NCI-H1436 treated with DMSO at 0.1 percent for 48 hours (cell line): ENCODE data around the gene KIF25.

Source experiments
- DNase-seq: peaks from one replicate; lab custom pipeline; 2025; lab: John Stamatoyannopoulos, UW

Gene KIF25

DNA sequence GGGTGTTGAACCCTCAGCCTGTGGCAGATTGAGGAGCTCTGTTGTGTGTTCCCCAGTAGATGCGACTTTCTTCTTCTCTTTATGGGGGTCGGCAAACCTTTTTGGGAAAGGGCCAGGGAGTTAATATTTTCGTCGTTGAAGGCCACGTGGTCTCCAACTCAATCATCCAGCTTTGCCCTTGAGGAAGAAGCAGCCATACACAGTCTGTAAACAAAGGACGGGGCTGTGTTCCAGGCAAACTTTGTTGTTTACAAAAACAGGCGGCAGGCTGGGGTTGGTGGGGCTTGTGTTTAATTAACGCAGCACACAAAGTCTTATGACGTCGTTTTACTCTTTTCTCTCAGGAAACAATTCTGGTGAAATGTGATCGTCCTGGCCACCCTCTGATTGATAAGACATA is 20.2 kb downstream of the KIF25 start:
- no peak for DNase-seq

DNA sequence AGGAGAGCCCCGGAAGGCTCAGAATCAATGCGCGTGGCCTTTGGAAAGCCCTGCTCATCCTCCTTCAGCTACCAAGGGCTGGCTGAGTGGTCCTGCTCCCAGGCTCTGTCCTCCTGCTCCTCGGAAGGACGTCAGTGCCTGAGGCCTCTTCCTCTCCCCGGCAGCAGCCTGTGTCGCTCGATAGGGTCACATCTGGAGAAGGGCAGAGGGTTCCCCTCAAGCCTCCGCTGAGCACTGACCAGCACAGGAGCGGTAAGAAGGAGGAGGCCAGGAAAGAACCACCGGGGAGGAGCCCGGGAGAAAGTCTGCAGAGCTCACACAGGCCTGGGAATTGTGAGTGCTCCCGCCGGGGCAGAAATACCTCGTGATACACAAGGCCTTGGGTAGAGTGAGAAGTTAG is 21.2 kb downstream of the KIF25 start:
- no peak for DNase-seq

DNA sequence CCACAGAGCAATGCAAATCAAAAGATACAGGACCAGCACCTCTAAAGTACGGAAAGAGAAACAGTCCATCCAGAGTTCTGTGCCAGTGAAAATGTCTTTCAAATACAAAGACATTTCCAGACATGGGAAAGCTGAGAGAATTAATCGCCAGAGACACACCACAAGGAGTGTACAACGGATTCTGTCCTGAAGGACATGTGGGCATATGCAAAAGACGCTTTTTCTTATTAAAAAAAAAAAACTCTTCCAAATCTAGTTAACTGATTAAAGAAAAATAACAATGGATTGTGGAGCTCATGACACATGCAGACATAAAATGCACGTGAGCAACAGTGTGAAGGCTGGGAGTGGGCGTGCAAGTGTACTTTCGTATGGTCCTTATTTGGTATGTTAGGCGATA is 22.8 kb downstream of the KIF25 start:
- no peak for DNase-seq

DNA sequence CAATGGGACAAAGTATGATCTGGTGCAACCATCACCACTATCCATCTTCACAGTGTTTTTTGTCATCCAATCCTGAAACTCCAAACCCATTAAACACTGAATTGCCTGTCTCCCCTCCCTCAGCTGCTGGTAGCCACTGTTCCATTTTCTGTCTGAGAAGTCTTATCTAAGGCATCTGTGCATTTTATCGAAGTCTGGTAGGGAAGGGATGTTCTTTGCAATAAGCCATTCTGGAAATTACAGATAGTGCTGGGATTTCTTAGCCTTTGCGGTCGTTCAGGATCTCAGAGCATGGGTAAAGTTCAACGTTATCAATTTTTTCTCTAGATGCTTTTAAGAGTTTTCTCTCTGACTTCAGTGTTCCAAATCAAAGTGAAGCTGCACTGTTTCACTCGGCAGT is 24.1 kb downstream of the KIF25 start:
- no peak for DNase-seq

DNA sequence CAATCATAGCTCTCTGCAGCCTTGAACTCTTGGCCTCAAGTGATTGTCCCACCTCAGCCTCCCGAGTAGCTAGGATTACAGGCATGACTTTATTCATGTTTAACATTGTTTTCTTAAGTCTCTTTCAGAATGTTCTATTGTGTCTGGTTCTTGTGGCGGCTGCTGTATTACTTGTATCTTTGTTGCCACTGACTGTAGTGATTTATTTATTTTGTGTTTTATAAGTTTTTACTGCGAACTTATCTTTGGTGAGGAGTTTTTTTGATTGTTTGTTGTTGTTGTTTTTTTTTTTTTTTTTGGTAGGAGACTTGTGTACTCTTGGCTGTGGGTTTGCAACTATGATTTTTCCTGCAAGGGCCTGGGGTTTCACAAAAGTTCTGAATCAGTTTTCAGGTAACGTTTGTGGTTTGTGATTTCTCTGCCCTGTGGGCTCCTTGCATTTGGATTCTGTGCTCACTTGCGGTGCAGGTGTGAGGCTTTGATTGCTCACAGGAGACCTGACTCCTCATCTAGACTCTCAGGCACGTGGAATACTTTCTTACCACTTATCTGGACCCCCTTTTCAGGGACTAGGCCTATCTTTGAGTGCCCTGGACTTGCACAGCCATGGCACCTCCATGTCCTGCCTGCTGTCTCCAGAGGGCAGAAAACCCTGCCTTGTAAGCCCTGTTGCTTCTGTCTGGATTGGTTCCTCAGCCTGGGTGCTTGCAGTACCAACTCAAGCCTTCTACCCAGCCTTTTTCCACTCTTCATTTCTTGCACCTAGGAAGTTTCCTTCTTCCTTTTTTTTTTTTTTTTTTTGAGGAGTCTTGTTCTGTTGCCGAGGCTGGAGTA is 25.2 kb downstream of the KIF25 start:
- DNase-seq: no peak

DNA sequence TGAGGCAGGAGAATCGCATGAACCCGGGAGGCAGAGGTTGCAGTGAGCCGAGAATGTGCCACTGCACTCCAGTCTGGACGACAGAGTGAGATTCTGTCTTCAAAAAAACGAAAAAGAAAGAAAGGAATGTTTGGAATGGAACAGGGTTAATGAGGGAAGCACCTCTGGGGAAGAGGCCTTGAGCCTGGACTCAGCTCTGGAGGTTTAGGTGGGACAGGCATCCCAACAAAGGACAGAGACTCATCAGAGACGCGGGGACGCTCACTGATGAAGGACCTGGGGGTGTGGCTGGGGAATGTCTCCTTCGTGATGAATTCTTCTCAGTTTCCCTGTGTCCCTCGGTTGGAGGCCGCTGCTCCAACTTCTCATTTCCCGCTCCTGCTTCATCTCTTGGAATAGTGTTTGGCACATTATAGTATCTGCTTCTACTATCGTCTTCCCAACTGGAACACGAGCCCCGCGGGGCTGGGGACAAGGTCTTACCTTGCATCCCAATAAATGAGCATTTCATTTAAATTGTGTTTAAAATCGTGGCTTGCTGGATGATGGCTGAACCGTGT is 27.6 kb downstream of the KIF25 start:
- DNase-seq: no peak

DNA sequence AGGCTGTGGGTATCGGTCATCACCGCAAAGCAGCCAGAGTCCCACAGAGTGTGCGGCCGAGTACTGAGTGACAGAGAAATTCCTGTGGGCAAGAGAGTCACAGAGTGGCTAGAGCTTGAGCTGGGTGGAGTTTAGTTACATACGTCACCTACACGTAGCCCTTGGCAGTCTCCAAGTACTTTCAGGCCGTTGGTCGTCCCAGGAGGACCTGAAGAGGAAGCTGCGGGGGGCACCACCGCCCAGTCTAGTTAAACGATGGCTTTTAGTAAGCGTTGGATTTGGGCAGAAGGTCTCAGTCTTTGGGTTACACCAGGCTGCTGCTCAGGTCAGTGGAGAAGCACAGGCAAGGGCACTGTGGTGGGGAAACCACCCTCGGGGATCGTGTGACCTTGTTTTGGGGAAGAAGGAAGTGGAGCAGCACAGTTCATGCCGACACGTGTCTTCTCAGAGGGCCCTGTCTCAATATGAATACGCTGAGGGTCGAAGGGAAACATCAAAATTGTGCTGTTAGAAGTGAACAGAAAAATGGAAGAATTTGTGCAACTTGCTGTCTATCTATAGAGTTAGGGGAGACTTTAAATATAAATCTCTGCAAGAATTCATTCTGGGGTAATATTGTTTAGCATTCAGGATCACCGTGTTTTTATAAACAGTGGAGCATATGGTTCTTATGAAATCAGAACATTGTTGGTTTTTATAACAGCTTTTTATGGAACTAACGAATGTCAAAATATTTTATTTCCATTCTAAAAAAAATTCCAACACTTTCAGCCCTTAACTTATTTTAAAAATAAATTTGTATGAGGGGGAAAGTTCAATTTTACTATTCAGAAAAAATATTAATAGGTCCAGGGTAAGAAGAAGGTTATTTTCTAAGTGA is 28.6 kb downstream of the KIF25 start:
- no peak for DNase-seq

DNA sequence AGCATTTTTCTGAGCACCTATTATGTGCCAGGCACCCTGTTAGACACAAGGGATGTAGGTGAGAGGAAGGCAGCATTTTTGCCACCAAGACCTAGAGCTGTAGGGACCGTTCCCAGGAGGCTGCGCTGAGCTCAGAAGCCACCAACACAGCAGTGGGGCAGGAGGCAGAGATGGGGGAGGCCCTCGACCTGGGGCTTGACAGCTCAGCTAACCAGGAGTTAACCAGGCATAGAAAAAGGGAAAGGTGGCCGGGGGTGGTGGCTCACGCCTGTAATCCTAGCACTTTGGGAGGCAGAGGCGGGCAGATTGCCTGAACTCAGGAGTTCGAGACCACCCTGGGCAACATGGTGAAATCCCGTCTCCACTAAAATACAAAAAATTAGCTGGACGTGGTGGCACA is 29.5 kb downstream of the KIF25 start:
- DNase-seq: no peak

DNA sequence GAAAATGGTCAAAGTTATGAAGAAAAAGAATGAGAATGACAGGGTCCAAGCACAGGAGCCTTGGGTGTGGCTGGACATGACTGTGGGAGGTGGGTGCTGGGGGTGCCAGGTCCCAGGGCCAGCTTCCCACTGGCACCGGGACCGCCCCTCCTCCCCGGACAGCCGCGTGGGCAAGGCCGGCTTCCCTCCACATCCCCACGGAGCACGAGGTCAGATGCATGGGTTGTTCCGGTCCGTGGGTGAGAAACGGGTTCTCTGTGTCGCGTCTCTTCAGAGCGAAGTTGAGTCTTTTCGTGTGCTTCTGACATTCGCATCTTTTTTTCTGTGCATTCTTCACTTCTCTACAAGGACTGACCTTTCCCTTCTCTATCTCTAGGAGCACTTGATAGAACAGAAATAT is 30.1 kb downstream of the KIF25 start:
- no peak for DNase-seq

DNA sequence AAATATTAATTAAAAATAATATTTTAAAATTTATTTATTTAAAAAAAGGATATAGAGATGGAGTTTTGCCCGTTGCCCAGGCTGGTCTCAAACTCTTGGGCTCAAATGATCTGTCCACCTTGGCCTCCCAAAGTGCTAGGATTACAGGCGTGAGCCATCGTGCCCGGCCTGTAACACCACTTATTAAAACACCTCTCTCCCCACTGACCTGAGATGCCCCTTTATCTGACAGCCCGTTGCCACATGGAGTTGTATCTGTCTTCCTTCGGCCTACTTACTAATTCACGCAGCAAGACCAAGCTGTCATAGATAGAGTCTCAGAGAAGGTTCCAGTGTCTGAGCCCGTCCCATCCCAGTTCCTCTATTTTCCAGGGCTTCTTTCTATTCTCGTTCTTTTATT is 30.7 kb downstream of the KIF25 start:
- no peak for DNase-seq

DNA sequence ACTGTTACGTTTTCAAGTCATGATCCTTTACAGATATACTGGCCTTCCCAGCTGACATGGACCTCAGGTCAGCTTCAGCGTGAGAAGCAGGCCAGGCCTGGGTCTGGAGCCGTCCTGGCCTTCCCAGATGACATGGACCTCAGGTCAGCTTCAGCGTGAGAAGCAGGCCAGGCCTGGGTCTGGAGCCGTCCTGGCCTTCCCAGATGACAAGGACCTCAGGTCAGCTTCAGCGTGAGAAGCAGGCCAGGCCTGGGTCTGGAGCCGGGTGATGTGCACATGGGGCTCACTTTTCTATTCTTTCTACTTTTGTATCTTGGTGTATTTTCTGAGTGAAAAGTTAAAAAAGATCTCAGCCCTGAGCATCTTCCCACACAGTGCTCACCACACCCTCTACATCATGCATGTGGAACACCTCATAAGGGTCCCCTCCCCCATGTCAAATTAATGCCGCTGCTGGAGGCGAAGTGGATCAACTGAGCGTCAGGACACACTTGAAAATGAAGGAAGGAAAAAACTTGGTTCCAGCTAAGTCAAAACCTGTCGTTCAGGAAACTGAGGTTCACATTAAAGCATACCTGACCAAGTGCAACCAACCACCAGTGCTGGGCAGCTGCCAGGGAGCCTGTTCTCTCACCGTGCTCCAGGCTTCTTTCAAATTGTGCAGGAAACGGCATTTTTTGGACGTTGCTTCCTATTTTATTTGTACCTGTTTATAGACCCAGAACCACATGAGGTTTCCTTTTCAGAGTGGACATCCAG is 32.2 kb downstream of the KIF25 start:
- DNase-seq: no peak

DNA sequence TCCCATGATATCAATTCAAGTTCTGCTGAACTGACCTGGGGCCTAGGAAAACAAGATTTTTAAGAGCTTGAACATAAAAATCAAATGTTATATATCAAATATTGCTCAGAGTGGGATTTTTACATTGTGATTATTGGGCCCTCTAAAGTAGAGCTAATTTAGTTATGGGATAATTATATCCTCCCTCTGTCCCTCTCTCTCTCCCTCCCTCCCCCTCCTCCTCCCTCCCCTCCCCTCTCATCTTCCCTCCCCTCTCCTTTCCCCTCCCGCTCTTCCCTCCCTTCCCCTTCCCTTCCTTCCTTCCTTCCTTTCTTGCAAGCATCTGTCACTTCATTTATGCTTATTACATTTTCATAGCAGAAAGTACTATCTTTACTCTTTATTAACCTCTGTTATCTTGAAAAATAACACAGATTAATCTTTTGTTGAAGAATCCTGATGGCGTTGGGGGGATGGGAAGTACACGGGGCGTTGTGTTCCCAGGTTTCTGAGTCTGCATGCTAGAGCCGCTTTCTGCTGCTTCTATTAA is 32.8 kb downstream of the KIF25 start:
- no peak for DNase-seq

DNA sequence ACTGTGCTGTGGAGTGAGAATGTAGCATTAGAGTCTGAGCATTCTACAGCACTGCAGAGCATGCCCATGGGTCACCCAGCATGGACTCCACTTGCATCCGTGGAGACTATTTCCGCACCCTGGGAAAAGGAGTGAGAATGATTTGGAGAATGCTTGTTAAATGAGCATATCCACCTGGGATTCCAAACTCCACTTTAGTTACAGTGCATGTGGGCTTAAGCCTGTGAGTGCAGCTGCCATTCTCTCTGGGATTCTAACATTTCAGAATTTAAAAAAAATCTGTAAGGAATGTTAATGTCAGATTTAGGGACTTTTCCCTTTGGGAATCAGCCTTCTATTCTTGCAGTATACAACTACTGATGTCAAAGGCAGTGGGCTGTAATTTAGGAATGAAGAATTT is 33.4 kb downstream of the KIF25 start:
- no peak for DNase-seq

DNA sequence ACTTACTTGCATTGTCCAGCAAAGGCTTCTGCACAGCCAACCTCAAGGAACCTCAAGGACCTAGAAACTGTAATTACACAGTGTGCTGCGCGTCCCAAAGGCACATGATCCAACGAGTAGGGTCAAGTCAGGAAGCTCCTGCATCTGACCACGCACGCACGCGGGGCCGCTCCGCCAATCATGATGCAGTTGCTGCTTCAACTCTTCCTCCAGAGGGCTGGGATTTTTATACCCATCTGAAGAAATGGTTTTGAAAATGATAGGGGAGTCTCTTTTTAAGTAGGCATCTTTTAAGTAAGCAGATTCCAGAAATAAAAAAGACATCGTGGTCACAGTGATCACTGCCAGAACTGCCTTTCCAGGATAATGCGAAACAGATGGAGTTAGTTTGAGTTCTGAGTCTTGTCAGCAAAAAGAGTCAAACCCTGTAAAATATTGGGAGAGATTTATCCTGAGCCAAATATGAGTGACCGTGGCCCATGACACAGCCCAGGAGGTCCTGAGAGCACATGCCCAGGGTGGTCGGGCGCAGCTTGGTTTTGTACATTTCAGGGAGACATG is 34.0 kb downstream of the KIF25 start:
- DNase-seq: no peak

DNA sequence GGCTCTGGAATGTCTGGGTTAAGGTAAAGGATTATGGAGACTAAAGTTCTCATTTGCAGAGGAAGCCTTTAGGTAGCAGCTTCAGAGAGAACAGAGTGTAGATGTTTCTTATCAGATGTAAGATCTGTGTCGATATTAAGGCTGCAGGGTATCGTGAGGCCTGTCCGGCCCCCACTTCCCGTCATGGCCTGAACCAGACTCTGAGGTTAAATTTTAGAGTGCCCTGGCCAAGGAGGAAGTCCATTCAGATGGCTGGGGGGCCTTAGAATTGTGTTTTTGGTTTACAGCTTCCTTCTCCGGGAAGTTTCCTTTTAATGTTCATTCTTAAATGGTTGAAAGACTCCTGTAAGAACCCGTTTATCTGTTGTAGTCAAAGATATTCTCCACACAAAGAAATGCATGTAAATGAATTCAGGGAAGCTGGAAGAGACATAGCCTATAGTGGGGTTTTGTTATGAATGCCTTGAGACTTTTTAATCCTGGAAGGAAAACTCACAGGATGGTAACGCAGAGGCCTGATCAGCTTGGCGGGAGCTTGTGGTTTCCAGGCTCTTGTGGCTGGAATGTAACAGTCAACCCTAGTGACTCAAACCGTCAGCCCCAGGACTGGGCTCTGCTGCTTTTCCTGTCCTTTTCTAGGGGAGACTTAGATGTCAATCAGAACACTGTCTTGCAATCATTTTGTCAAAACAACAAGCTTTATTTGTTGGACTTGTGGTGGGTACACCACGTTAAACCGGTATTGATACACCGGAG is 34.7 kb downstream of the KIF25 start:
- no peak for DNase-seq

DNA sequence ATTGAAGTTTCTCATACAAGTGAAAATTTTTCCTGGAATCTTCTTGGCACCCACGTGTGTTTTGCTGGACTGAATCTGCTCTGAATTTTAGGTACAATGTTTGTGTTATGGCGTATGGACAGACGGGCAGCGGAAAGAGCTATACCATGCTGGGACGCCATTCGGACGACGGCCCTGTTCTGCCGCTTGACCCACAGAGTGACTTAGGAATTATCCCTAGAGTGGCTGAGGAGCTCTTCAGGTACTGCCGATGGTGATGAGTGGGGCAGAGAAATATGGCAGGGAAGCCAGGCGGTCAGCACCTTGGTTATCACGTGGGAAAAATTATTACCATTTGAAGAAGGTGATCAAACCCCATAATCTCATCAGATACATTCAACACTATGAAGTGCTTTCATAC is 36.3 kb downstream of the KIF25 start:
- DNase-seq: no peak

DNA sequence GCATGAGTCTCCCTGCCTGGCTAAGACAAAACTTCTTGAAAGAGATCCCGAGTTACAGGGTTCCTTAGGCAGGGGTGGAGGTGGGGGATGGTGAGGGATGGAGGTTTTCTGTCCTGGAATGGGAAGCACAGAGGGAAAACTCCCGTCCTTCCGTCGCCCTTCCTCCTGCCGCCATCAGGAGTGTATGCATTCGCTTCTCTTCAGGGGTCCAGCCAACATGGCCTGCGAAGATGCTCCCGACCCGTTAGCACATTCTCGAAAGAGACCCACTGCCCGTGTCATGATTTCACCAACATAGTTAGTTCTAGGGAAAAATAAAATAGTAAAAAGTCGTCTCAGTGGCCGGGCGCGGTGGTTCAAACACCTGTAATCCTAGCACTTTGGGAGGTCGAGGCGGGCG is 37.1 kb downstream of the KIF25 start:
- DNase-seq: no peak

DNA sequence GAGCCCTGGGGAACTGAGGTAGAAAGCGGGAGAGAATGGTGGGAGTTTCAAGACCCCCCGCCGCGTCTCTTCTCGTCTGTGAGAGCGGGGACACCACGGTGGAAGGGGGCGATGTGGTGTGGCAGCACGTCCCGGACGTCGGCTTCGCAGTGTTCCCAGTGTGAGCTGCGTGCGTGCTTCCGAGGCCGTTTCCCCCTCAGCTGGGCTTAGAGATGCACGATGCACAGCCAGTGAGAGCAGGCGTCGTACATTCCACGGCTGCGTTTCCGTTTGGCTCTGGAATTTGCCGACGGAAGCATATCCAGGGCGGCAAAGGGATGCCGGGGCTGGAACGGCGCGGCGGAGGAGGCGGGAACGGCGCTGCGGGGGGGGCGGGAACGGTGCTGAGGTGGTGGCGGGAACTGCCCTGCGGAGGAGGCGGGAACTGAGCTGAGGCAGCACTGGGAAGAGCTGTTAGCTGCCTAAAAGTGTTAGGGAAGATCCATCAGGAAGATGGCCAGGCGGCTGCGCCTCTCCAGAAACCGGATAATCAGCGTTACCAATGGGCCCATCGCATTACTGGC is 37.7 kb downstream of the KIF25 start:
- no peak for DNase-seq

DNA sequence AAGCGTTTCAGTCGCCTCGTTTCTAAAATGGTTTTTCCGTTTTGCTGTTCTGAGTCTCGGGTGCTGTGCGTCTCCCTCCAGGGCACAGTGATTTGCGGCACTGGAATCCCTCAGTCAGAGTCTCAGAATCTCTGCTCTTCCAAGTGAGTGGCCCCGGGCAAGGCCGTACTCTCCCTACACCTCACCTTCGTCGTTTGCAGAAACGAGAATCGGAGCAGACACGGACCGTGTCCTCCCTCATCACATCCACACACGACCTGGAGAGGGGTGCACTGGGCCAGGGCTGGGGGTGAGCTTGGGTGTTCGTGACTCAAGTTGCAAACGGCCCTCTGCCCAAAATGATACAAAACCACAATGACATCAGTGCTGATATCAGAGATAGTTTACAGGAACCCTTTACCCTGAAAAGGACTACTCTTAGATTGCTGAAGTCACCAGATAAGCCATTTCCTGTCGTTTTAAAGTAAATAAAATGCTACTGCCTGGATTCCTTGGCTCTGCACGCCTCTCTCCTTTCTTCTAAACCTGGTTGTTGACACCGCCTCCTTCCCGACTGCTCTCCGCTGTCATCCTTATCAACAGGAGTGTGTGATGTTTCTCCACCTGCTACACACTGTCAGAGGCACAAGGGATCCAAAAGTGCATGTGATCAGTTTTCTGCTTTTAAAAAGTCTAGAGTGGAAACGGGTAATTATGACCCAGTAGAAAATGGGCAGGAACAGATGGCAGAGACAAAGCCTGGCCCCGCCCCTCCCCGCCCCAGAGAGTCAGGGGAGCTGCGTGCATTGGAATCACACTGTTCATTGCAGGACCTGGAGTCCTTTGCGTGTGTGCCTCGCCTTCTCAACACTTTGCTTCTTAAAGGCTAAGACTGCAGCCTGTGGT is 38.4 kb downstream of the KIF25 start:
- DNase-seq: no peak

DNA sequence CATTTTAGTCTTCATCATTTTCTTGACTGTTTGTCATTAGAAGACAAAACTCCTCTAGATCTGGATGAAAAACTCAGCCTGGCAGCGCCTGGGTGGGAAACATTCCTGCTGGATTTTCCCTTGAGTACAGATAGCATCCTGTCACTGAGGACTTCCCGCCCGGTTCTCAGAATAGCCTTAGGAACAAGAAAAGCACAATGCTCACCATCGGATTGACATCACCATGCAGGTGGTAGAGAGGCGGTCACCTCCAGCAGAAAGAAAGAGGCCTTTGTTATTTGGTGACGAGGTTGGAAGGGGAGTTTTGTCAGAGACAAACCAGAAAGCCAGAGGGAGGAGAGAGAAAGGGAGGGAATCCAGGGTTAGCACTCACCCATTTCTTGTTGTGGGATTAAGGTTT is 39.8 kb downstream of the KIF25 start:
- DNase-seq: no peak
